ENCODE measurements around the gene ACYP1. TPM values are rescaled to one million over a fixed set of nuclear protein-coding genes. Genes with fewer than 3 reads are reported as not detected.

Gene ACYP1
- total RNA-seq, 3 donors from 2014 or later (not counting 1 experiment from before 2014, with no cell fraction given): 13.3 to 17.4 (median 14.9) TPM

DNA sequence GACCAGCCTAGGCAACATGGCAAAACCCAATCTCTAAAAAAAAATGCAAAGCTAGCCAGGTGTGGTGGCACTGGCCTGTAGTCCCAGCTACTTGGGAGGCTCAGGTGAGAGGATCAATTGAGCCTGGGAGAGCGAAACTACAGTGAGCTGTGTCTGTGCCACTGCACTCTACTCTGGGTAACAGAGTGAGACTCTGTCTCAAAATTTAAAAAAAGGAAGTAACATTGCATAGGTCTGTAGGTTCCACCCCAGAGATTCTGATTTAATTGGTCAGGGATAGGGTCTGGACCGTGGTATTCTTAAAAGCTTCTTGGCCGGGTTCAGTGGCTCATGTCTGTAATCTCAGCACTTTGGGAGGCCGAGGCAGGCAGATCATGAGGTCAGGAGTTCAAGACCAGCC is 31.9 kb upstream of the ACYP1 start:
- intact Hi-C loops (cut with micrococcal nuclease): no loop called here
- TF ChIP-seq, protein P1, sequence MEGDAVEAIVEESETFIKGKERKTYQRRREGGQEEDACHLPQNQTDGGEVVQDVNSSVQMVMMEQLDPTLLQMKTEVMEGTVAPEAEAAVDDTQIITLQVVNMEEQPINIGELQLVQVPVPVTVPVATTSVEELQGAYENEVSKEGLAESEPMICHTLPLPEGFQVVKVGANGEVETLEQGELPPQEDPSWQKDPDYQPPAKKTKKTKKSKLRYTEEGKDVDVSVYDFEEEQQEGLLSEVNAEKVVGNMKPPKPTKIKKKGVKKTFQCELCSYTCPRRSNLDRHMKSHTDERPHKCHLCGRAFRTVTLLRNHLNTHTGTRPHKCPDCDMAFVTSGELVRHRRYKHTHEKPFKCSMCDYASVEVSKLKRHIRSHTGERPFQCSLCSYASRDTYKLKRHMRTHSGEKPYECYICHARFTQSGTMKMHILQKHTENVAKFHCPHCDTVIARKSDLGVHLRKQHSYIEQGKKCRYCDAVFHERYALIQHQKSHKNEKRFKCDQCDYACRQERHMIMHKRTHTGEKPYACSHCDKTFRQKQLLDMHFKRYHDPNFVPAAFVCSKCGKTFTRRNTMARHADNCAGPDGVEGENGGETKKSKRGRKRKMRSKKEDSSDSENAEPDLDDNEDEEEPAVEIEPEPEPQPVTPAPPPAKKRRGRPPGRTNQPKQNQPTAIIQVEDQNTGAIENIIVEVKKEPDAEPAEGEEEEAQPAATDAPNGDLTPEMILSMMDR (IDR thresholded peaks at IDR 0.05): no peak
- H3K27ac ChIP-seq (ENCODE audit: low read length): no peak overlapping the region
- Mint-ChIP-seq H3K4me1 (no peaks in the 10 kb centered on the region), H3K27ac (no peak overlapping the region), H3K4me3 (no peak overlapping the region), H3K36me3 (peaks cover 16% of the 10 kb centered on the region), H3K27me3 (ENCODE audit: low read depth in 2 of 2) (no peaks in the 10 kb centered on the region), H3K9me3 (no peaks in the 10 kb centered on the region)
- DNase-seq (no peak), ATAC-seq (no peak)
- H3K27me3 ChIP-seq (ENCODE audit: control insufficient read depth, insufficient read depth, low read length): no peaks in the 10 kb centered on the region
- H3K9me3 ChIP-seq (ENCODE audit: control insufficient read depth, insufficient read depth, low read length): no peaks in the 10 kb centered on the region
- H3K36me3 ChIP-seq (ENCODE audit: control insufficient read depth, insufficient read depth, low read length): peaks cover 74% of the 10 kb centered on the region
- H3K4me1 ChIP-seq (ENCODE audit: control insufficient read depth, insufficient read depth, low read length): no peaks in the 10 kb centered on the region
- 85% methylated on average over 4 of the region's 4 CpGs for WGBS (ENCODE audit: insufficient coverage)
- no peak overlapping the region for H3K4me3 ChIP-seq (ENCODE audit: low read length)

DNA sequence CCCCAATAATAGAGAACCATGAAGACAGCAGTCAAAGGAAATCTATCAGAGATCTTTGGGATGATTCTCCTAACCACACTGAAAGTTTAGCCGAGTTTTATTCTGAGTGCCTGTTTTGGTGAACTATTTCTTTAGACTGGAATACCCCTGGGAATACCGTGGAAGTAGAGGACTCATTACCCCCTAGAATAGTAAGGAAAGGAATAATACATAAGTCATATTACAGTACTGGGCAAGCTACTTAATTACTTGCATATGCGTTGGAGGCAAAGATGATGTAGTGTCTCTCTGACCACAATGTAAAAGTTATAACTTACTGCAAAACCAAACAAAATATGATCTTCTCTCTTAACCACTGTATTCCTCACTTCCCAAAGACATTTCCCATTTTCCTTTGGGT is 31.1 kb upstream of the ACYP1 start:
- H3K27me3 ChIP-seq (ENCODE audit: control insufficient read depth, insufficient read depth, low read length): no peaks in the 10 kb centered on the region
- no peak overlapping the region for H3K27ac Mint-ChIP-seq
- H3K9me3 Mint-ChIP-seq: no peaks in the 10 kb centered on the region
- 71% methylated on average over 1 of the region's 3 CpGs for WGBS (ENCODE audit: insufficient coverage)
- intact Hi-C loops (cut with micrococcal nuclease): no loop called here
- H3K4me3 ChIP-seq (ENCODE audit: low read length): no peak overlapping the region
- TF ChIP-seq, protein P1 (IDR thresholded peaks at IDR 0.05): no peak
- H3K4me3 Mint-ChIP-seq: no peak overlapping the region
- no peak for ATAC-seq
- peaks cover 16% of the 10 kb centered on the region for H3K36me3 Mint-ChIP-seq
- H3K27ac ChIP-seq (ENCODE audit: low read length): no peak overlapping the region
- H3K9me3 ChIP-seq (ENCODE audit: control insufficient read depth, insufficient read depth, low read length): no peaks in the 10 kb centered on the region
- no peaks in the 10 kb centered on the region for H3K4me1 ChIP-seq (ENCODE audit: control insufficient read depth, insufficient read depth, low read length)
- peaks cover 76% of the 10 kb centered on the region for H3K36me3 ChIP-seq (ENCODE audit: control insufficient read depth, insufficient read depth, low read length)
- no peak for DNase-seq
- H3K27me3 Mint-ChIP-seq (ENCODE audit: low read depth in 2 of 2): no peaks in the 10 kb centered on the region
- no peaks in the 10 kb centered on the region for H3K4me1 Mint-ChIP-seq

DNA sequence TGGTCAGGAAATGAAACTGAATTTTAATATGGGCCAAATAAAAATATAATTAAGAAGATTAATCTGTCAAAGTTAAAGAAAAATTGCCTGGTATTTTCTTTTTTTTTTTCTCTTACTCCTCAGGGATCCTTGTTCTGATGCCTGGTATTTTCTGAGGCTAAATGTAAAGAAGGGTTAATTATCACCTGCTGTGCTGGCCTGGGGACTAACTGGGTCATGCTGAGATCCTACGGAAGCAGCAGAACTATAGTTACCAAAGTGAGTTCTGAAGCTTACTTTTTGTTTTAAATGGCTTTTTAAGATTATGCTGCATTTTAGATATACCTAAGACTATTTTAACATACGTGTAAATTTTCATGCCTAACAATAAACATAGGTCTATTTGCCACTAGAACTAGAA is 28.9 kb upstream of the ACYP1 start:
- Histone ChIP-seq H3K9me3 (ENCODE audit: control insufficient read depth, insufficient read depth, low read length) (no peaks in the 10 kb centered on the region), H3K27ac (ENCODE audit: low read length) (no peak overlapping the region), H3K4me1 (ENCODE audit: control insufficient read depth, insufficient read depth, low read length) (no peaks in the 10 kb centered on the region), H3K27me3 (ENCODE audit: control insufficient read depth, insufficient read depth, low read length) (no peaks in the 10 kb centered on the region), H3K36me3 (ENCODE audit: control insufficient read depth, insufficient read depth, low read length) (peaks cover 67% of the 10 kb centered on the region), H3K4me3 (ENCODE audit: low read length) (no peak overlapping the region)
- TF ChIP-seq, protein P1 (IDR thresholded peaks at IDR 0.05): no peak
- intact Hi-C loops (cut with micrococcal nuclease): no loop called here
- no peak overlapping the region for H3K4me3 Mint-ChIP-seq
- 93% methylated on average over 2 of the region's 2 CpGs for WGBS (ENCODE audit: insufficient coverage)
- no peaks in the 10 kb centered on the region for H3K9me3 Mint-ChIP-seq
- H3K27ac Mint-ChIP-seq: no peak overlapping the region
- peaks cover 8% of the 10 kb centered on the region for H3K36me3 Mint-ChIP-seq
- no peaks in the 10 kb centered on the region for H3K27me3 Mint-ChIP-seq (ENCODE audit: low read depth in 2 of 2)
- no peaks in the 10 kb centered on the region for H3K4me1 Mint-ChIP-seq
- ATAC-seq (no peak), DNase-seq (no peak)

DNA sequence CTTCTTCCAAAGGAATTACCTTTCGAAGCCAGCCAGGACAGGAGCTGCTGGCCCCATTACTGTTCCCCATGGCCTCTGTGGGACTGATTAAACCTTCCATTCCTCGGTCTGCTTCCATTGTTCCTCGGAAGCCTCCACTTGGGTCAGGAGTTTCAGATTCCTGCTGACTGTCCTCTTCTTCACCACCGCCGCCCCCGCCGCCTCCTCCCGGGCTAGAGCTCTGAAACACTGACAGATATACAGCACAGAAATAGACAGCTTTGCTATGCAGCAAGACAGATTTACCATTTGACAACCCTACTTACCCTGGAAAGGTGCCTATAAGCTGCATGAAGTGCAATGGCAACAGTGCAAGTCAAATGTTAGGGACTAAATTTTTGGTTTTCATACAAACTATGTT is 27.4 kb upstream of the ACYP1 start:
- WGBS (ENCODE audit: insufficient coverage): 99% methylated on average over 8 of the region's 8 CpGs
- intact Hi-C loops (cut with micrococcal nuclease): no loop called here
- H3K27me3 Mint-ChIP-seq (ENCODE audit: low read depth in 2 of 2): no peaks in the 10 kb centered on the region
- ATAC-seq: no peak
- no peak overlapping the region for H3K27ac Mint-ChIP-seq
- H3K4me1 Mint-ChIP-seq: no peaks in the 10 kb centered on the region
- peaks cover 8% of the 10 kb centered on the region for H3K36me3 Mint-ChIP-seq
- Histone ChIP-seq H3K9me3 (ENCODE audit: control insufficient read depth, insufficient read depth, low read length) (no peaks in the 10 kb centered on the region), H3K4me3 (ENCODE audit: low read length) (no peak overlapping the region), H3K4me1 (ENCODE audit: control insufficient read depth, insufficient read depth, low read length) (no peaks in the 10 kb centered on the region), H3K36me3 (ENCODE audit: control insufficient read depth, insufficient read depth, low read length) (peaks cover 66% of the 10 kb centered on the region), H3K27ac (ENCODE audit: low read length) (no peak overlapping the region), H3K27me3 (ENCODE audit: control insufficient read depth, insufficient read depth, low read length) (no peaks in the 10 kb centered on the region)
- H3K4me3 Mint-ChIP-seq: no peak overlapping the region
- TF ChIP-seq, protein P1 (IDR thresholded peaks at IDR 0.05): no peak
- H3K9me3 Mint-ChIP-seq: no peaks in the 10 kb centered on the region
- no peak for DNase-seq

Data from natural killer cell (primary cell).